Epithelial cell of esophagus (primary cell): ENCODE data around the gene IGF2BP2.

Experiments
- DNase-seq: peaks from one replicate; pipeline ENCODE4 v3.0.0; 2010; ENCODE audit warnings: low read depth
- H3K4me3 ChIP-seq: 2 replicates; pipeline ENCODE4 v1.5.1; 2011; ENCODE audit warnings: mild to moderate bottlenecking, low read length, control low read depth
- TF ChIP-seq, protein P1 (sequence below): IDR thresholded peaks from 2 replicates; pipeline ENCODE4 v1.5.1; 2011; ENCODE audit warnings: low read depth, mild to moderate bottlenecking, low read length, control low read depth, inconsistent platforms; ENCODE audit not compliant: insufficient read depth; ENCODE audit errors: missing control alignments

The IGF2BP2 gene

GRCh38 chr3:185721970-185722369, 102.9 kb downstream of the IGF2BP2 start:
- TF ChIP-seq, protein P1, sequence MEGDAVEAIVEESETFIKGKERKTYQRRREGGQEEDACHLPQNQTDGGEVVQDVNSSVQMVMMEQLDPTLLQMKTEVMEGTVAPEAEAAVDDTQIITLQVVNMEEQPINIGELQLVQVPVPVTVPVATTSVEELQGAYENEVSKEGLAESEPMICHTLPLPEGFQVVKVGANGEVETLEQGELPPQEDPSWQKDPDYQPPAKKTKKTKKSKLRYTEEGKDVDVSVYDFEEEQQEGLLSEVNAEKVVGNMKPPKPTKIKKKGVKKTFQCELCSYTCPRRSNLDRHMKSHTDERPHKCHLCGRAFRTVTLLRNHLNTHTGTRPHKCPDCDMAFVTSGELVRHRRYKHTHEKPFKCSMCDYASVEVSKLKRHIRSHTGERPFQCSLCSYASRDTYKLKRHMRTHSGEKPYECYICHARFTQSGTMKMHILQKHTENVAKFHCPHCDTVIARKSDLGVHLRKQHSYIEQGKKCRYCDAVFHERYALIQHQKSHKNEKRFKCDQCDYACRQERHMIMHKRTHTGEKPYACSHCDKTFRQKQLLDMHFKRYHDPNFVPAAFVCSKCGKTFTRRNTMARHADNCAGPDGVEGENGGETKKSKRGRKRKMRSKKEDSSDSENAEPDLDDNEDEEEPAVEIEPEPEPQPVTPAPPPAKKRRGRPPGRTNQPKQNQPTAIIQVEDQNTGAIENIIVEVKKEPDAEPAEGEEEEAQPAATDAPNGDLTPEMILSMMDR, result no peak
- DNase-seq, result no peak
- no peak overlapping the region for H3K4me3 ChIP-seq

DNA sequence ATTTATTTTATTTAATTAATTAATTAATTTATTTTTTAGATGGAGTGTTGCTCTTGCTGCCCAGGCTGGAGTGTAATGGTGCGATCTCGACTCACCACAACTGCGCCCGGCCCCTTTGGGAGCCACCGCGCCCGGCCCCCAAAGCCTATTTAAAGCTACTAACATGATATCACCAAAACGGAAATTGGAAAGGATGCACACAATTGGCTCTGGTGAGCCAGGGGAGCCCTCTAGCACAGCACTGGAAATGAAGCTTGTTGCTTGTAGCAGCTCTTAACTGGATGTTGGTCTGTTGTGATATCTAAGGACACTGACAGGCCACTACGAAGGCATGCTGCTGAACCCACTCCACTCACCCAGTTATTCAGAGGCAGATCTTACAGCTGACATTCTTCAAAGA, 104.5 kb downstream of the IGF2BP2 start:
- H3K4me3 ChIP-seq, result no peak overlapping the region
- TF ChIP-seq, protein P1, result no peak
- DNase-seq, result no peak

DNA sequence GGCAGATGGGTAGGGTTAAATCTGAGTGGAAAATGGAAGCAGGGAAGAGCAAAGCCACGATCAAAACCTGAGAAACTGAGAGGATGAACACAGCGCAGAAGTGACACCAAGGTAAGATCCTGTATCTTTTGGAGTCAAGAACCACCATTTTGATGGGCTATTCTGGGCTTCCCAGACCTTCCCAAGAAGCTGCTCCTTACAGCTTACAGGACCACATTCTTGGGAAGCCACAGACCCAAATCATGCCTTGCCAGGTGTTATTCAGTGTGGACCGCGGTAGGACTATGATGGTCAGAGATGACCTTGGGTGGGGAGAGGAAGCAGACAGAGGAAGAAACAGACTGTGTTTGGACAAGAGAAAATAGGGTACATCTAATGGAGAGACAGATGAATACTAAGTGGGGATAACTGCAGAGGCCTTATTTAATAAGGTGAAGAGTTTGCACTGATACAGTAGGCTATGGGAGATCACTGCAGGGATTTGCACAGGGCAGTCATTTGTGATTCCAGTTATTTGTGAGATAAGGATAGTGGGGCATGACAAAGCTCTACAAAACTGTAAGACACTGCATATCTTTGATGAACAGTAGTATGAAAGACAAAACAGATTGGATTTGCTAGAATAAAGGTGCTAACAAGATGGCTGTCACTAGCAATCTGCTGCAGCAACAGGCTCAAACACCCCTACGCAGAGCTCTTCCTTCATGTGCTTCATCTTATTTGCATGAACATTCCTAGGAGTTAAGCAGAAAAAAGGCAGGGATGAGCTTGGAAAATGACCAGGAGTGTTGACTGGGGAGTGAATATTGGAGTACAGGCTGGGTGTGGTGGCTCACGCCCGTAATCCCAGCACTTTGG, 105.9 kb downstream of the IGF2BP2 start:
- DNase-seq, result no peak
- TF ChIP-seq, protein P1, result no peak
- no peak overlapping the region for H3K4me3 ChIP-seq

GRCh38 chr3:185717627-185718402, 107.0 kb downstream of the IGF2BP2 start:
- TF ChIP-seq, protein P1, result no peak
- DNase-seq, result peak; percentile 83
- no peak overlapping the region for H3K4me3 ChIP-seq

DNA sequence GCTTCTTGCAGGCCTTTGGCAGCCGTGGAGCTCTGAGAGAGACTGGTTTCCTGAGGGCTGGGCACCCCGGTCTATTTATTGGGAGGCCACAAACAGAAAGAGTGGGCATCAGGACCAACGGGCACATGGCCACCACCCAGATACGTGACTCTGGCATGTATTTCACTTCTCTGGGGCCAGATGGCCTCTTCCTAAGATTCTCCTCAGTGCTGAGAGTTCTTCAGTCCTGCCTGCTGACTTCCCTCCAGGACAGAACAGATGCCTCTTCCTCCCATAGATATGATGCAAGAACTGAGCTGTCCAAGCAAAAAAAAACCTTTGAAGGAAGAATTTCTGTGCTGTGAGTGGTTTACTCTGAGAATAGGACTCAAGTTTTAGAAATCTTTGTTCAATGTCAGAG, 107.7 kb downstream of the IGF2BP2 start:
- TF ChIP-seq, protein P1, result no peak
- DNase-seq, result peak; percentile 81
- H3K4me3 ChIP-seq, result no peak overlapping the region

GRCh38 chr3:185716436-185717108, 108.3 kb downstream of the IGF2BP2 start:
- TF ChIP-seq, protein P1, result no peak
- DNase-seq, result peak; percentile 80
- no peak overlapping the region for H3K4me3 ChIP-seq
